ENCODE data around the gene PPM1B. TPM values are rescaled to one million over a fixed set of nuclear protein-coding genes. Genes with fewer than 3 reads are reported as not detected.
"Not testable (repeated sequence)": the region's sequence is repeated elsewhere in the genome, so short reads cannot be mapped to it uniquely, and the experiment has no call there.

The PPM1B gene
- total RNA-seq, 1 donor from 2014 or later: 39.8 TPM

DNA sequence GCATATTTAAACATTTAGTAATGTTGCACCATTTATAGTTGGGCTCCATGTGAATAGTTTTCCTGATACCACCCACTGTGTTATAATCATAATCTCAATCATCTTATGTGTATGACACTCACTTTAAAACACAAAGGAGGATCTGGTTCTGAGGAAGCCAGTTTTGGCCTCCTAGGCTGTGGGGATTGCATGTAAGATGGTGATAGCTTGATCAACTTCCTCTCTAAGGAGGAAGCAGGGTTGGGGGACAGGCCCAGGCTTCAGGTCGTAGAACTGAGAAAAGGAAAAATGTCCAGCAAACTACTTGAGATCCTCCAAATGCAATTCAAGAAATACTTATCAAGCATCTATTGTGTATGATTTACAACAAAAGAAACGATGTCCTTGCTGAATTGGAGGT lies 4.9 kb upstream of the PPM1B start:
- DNase-seq: no peak

DNA sequence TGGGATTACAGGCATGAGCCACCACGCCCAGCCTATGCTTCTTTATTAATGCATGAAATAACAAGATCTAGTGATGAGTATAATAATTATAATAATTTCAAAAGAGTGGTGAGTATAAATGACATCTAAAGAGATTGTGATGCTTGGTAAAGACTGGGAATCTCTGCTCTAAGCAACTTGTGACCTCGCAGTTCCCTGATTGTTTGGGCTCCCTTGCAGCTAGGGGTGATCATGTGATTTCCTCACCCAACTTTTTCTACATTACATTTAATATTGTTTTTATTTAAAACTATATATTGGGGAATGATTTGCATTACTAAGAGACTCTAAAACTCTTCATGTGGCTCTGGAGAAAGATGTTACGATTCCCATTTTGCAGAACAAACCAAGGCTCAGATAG lies 4.1 kb upstream of the PPM1B start:
- DNase-seq: no peak

DNA sequence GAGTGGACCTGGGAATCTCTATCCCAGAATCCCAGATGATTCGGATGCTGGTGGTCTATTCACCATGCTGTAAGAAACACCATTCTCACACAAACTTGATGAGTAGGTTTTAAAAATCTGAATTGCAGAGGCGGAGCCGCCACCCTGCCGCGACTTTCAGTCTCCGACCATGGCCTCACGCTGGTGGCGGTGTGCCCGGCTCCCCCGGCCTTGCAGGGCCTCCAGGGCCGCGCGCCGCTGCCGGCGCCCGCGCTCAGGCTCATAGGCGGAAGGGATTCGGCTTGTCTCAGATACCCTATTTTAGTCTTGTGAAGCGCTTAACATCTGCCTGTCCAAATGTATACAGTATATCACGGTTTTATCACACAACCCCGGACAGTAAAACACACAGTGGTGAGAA lies 2.6 kb upstream of the PPM1B start:
- no peak for DNase-seq

DNA sequence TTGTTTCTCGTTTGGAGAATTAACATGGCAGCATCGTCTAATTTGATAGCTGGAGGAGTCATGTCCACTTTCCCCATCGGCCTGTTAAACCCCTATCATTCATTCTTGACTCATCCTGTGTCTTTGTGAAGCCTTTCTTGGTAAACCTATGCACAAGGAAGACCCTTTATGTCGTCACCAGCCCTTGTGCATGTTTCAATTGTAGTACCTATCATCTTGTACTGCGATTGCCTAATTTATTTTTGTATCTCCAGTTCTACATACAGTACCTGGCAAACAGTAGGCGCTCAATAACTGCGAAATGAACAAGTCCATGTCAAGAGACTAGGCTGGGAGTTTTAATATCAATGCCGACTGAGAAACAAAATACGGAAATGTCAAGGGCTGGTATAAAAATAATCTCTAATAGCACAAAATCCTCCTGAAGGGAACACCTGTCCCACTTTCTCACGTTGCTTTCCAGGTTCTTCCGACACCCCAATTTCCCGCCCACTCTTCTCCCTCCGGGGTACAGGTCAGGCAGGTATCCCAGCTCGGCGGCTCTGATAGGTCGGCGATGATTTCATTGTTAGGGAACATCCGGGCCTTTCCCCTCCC lies 1.3 kb upstream of the PPM1B start:
- DNase-seq: no peak

DNA sequence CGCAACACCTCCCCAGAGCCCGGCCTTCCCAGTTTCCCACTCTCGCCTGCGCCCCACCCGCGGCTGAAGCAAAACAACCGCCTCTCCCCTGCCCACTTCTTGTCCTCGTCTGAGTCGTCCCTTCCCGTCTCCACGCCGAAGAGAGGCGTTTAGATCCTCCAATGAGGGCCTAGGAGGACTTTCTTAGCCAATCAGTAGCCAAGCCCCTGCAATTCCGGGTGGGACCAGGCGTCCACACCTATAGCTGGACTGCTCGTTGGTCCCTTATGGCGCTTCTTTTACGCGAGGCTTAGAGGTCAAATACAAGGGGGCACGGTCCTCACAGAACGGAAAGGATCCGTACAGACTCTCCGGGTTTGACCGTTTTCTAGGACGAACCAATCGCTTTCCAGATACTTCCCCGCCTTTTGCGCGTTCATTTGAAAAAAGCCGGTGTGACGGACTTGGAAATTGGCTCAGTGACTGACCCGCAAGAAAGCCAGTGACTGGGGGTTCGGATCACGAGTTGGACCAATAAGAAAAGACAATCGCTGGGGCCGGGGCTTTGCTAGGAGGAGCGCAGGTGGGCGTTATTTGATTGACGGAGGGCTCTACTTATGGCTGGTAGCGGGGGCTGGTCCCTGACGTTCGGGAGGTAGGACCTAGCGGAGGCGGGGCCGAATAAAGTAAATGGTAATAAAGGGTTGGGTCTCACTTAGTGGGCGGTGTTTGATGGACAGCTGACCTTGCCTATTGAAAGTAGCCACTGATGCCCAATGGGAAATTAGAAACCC lies 581 bp upstream of the PPM1B start:
- DNase-seq: peak; percentile 99

DNA sequence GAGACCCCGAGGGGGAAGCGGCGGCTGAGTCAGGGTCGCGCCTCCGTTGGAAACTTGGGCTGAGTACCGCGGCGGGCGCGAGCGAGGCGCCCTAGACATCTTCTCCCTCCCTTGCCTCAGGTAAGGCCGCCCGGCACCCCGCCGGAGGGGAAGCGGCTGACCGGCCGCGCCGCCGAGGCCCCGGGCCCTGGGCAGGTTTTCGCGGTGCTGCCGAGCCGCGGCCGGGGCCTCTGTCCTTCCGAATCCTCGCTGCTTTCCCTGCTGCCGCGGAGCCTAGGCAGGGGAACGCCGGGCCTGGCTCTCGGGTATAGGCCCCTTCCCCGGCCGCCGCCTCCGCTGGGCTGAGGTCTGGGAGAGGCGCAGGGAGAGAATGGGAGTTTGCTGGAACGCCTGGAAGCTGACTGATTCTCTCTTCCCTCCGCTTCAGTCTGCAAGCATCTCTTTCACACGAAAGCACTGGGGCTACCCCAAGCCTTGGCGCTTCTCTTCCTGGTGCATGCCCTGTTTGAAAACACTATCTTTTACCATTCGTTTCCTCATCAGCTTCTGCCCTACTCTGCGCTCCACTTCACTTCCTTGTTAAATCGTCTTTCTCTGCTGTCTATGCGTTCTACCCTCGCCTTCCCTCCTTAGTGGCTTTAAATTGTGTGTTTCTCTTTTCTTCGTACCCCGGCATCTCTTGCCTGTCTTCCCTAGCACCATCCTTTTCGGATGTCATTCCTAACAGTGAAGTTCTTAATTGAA lies 652 bp downstream of the PPM1B start:
- DNase-seq: peak; percentile 59

DNA sequence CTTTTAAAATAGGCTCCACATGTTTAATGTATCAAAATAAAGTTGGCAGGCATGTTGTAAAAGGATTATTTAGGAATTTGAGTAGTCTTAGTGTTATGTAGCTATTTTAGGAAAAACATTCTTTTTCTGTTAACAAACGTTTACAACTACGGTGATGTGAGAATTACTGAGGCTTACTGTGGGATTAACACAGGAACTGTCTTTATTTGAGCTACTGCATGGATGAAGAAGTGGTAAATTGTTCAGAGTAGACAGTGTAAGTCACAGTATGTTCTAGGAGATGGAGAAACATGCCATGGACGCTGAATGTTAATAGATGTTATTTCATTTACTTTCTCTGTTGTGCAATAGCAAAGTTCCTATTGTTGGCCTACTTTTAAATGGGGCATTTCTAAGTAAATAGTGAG lies 1.6 kb downstream of the PPM1B start:
- DNase-seq: peak; percentile 63

DNA sequence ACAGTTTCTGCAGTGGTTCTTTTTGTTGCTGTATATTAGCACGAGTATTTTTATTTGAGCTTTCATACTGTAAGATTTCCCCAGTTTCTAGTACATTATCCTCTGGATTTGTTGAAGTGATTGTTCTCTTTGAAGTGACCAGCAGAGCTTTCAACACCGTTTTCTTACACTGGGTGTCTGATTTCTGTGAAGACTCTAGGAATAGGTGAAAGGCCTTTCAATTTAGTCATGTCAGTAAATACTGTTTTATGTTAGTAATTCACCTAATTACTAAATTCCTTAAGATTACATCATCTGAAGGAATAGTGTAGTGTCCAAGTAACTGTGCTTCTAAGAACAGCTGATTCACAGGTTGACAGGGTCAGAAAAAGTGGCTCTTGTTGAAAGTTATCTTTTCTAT lies 2.3 kb downstream of the PPM1B start:
- no peak for DNase-seq

DNA sequence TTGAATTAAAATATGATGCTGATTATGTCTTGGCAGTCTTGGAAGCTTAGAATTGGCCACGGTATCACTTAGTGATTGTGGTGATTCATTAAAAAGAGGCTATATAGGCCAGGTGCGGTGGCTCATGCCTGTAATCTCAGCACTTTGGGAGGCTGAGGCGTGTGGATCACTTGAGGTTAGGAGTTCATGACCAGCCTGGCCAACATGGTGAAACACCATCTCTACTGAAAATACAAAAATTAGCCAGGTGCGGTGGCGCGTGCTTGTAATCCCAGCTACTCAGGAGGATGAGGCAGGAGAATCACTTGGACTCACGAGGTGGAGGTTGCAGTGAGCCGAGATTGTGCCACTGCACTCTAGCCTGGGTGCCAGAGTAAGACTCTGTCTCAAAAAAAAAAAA lies 2.8 kb downstream of the PPM1B start:
- not testable (repeated sequence) for DNase-seq

DNA sequence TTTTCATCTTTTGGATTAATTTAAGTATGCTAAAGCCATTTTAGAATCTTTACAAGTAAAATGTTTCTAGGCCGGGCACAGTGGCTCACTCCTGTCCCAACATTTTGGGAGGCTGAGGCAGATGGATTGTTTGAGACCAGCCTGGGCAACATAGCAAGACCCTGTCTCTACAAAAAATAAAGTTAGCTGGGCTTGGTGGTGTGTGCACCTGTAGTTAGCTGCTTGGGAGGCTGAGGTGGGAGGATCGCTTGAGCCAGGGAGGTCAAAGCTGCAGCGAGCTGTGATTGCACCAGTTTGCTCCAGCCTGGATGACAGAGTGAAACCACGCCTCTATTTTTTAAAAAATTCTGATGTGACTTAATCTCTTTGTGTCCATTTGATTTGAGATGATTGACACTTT lies 3.9 kb downstream of the PPM1B start:
- no peak for DNase-seq

DNA sequence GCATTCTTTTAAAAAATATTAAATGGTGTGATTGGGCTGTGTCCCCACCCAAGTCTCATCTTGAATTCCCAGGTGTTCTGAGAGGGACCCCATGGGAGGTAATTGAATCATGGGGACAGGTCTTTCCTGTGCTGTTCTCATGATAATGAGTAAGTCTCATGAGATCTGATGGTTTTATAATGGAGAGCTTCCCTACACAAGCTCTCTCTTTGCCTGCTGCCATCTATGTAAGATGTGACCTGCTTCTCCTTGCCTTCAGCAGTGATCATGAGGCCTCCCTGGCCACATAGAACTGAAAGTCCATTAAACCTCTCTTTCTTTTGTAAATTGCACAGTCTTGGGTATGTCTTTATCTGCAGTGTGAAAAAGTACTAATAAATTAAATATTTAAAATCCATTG lies 10.3 kb downstream of the PPM1B start:
- DNase-seq: no peak

DNA sequence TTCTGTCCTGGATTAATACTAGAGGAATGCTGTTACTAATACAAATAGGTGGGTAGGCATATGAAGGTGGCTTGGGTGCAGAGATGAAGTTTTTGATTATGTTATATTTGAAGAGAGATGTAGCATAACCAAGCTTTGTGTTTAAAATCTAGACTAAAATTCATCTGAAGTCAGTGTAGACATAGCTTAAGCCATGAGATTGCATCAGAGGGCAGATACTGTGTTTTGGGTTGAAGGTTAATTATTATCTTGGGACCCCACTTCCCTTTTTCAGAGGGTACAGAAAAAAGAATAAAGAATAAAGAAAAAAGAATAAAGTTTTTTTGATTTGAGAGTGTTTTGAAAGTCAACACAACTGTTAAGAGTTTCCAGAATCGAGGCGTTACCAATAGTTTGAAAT lies 13.0 kb downstream of the PPM1B start:
- DNase-seq: no peak

DNA sequence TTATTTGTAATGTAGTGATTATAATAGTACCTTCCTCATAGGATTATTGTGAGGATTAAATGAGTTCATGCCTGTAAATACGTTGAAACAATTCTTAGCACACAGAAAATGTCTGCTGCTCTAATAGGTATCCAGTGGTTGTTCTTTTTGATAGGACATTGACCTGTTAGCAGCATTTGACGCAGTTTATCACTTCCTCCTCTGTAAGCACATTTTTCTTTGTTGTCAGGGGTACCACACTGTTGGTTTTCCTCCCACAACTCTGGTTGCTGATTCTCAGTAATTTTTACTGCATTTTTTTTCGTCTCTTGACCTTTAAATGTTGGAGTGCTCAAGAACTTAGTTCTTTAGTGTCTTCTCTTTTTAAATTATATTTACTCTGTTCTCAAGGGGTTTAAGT lies 15.4 kb downstream of the PPM1B start:
- no peak for DNase-seq

DNA sequence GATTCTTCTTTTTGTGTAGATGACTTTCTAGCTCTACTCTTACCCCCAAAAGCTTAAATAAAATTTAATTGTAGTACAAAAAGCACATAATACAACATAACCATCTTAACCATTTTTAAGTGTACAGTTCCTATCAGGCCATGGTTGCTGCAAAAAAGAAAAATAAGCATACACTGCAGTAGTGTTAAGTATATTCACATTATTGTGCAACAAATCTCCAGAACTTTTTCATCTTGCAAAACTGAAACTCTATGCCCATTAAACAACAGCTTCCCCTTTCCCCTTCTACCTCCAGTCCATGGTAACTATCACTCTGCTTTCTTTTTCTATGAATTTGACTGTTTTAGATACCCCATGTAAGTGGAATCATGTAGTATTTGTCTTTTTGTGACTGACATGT lies 18.1 kb downstream of the PPM1B start:
- DNase-seq: no peak

DNA sequence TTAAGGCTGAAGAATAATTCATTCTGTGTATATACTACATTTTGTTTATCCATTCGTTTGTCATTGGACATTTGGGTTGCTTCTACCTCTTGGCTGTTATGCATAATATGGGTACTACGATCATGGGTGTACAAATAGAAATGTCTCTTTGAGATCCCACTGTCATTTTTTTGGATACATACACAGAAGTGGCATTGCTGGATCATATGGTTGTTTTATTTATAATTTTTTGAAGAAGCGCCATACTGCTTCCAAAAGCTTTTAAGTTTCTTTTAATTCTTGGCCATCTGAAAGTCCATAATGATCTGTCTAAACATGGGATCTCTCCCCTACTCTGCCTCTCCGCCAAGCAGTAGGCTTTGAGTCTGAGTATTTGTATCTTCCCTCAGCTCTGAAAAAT lies 18.6 kb downstream of the PPM1B start:
- DNase-seq: no peak

DNA sequence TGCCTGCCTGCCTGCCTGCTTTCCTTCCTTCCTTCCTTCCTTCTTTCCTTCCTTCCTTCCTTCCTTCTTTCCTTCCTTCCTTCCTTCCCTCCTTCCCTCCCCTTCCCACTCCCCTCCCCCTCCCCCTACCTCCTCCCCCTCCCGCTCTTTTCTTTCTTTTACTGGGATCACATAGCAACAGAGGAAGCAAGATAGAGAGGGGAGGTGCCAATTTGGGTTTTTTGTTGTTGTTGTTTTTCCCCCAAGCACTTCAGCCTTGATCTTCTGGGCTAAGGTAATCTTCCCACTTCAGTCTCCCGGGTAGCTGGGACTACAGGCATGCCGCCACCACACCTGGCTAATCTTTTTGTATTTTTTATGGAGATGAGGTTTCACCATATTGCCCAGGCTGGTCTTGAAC lies 20.0 kb downstream of the PPM1B start:
- DNase-seq: no peak

DNA sequence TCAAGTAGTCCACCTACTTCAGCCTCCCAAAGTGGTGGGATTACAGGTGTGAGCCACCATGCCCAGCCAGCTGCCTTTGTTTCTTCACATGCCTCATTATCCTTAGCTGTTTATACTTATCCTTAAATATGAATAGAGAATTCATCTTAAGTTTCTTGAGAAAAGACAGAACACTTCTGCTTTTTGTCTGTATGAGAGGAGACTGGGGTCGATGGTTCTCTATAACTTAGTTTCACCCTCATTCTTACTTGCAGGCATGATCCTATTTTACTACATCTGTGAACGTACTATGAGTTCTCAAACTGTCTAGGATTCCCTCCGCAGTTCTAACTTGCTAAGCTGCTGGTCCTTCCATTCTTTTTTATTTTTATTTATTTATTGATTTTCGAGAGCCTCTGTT lies 20.4 kb downstream of the PPM1B start:
- DNase-seq: no peak

DNA sequence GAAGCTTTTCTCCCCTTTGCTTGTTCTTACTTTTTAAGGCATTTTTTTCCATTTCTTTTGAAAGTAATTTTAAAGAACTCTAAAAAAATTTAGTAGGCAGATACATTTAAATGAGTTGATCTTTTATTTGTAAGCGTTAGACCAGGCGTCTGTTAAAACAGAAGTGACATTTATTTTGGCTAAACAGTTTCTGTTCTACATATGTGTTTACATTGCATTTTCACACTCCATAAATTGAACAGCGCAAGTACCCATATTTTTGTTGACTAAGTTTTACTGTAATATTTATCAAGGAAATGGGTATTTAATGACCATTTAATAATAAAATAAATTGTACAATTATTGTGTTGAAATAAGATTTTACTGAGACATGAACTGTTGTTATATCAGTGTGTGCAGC lies 21.9 kb downstream of the PPM1B start:
- DNase-seq: no peak

DNA sequence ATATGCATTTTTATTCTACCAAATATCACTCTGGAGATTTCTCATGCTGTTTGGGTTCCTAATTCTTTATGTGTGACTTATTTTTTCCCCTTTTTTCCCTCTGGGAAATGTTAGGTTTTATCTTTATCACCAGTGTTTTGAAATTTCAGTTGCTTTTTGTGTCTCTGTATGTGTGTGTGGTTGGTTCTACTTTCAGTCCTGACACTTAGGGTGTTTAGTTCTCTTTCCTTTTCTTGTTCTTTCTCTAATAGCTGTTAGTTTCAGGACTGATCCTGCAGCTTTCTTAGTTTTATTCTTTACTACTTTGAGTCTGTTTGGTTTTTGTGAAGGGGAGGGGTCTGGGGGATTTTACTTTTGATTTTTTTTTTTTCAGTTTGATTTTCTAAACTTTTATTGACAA lies 23.1 kb downstream of the PPM1B start:
- no peak for DNase-seq

DNA sequence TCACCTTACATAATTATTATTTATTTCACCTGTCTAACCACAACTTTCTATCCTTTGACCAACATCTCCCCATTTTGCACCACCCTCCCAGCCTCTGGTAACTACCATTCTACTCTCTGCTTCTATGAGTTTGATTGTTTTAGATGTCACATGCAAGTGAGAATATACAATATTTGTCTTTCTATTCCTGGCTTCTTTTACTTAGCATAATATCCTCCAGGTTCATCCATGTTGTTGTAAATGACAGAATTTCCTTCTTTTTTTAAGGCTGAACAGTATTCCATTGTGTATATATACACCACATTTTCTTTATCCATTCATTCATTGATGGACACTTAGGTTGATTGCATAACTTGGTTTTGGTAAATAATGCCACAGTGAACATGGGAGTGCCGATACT lies 24.0 kb downstream of the PPM1B start:
- DNase-seq: no peak

DNA sequence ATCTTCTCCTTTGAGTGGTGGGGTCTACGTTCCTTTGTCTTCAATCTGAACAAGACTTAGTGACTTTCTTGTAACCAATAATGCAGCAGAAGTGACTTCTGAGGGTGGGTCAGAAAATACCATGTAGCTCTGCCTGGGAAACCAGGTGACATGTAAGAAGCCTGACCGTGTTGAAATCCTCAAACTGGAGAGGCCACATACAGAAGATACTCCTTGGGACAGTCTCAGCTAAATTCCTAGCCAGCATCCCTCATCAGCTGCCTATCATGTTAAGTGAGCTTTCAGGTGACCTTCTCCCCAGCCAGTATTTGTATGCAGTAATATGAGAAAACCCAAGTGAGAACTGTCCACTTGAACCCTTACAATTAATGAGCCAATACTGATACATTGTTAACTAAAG lies 27.0 kb downstream of the PPM1B start:
- DNase-seq: no peak

DNA sequence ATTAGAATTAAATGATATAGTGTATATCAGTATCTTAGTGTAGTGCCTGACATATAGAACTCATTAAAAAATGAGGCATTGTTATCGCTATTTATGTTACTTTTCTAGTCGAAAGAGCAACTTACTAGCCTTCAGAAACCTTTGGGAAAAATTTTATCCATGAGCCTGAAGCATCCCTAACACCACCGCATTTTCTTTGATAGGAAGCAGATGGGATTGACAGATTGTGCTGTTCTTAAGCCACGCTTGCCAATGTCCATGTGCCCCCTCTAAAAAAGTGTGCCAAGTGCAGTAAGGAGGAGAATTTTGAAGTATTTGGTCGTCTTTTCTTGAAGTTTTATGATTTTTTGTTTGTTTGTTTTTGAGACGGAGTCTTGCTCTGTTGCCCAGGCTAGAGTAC lies 29.1 kb downstream of the PPM1B start:
- no peak for DNase-seq

DNA sequence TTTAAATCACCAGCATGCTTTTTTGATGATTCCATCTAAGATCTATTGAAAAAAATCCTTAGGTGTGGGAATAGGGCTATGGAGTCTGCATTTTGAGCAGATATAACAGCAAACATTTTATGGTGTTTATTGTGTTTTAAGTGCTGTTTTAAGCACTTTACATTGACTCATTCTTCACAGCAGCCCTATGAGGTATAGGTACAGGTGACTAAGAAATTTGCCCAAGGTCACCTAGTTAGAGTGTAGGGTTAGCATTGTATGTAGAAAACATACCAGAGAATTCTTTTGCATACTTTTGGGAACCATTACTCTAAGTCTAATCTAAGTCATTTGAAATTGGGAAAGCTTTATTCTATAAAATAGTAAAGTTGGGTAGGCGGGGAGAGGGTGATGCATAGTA lies 31.3 kb downstream of the PPM1B start:
- no peak for DNase-seq

DNA sequence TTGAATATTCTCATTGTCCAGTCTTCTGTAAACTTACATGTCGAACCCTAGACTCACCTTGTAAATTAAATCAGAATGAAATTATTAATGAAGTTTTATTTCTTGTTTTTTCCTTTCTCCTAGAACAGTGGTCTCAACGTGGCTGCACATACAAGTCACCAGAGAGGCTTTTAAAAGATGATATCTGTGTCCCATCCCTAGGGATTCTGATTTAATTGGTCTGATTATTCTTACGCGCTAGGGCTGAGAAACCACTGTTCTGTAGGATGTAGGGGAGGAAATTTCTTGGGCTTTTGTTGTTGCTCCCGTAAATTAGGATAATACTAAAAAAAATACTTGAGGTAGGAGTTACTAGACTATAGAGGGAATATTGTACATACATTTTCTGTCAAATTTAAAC lies 32.1 kb downstream of the PPM1B start:
- DNase-seq: no peak

All from tongue (tissue), 2 donors.